GM23338 (cell line): ENCODE data around the gene APP. TPM values are rescaled to one million over a fixed set of nuclear protein-coding genes. Genes with fewer than 3 reads are reported as not detected.

Experiments used
- ATAC-seq: fragments of 200-7000 bp; cut with Tn5 transposase; 3 replicates; pipeline ENCODE4 v1.9.1; 2020
- DNase-seq: peaks from one replicate; pipeline ENCODE4 v3.0.0-alpha.2; 2015; ENCODE audit warnings: low spot score
- H2AFZ ChIP-seq: fragments of 200-600 bp; sonication (generic); 2 replicates; pipeline ENCODE4 v1.8.0; 2016; ENCODE audit warnings: antibody characterized with exemption, mild to moderate bottlenecking, moderate library complexity
- H3F3A ChIP-seq: fragments of 200-600 bp; sonication (generic); replicated peaks from 2 replicates; pipeline ENCODE4 v1.8.0; 2017; ENCODE audit warnings: antibody characterized with exemption, mixed run types, low read depth
- H3K27ac ChIP-seq: fragments of 200-600 bp; sonication (generic); 2 replicates; pipeline ENCODE4 v1.6.1; 2016; ENCODE audit warnings: low read depth
- H3K27me3 ChIP-seq: fragments of 200-600 bp; sonication (generic); 2 replicates; pipeline ENCODE4 v1.8.0; 2016; ENCODE audit warnings: mild to moderate bottlenecking, mixed run types, moderate library complexity; ENCODE audit not compliant: insufficient read depth
- H3K36me3 ChIP-seq: fragments of 200-600 bp; sonication (generic); 2 replicates; pipeline ENCODE4 v1.8.0; 2016; ENCODE audit warnings: mild to moderate bottlenecking; ENCODE audit not compliant: insufficient read depth
- H3K4me1 ChIP-seq: fragments of 200-600 bp; sonication (generic); 2 replicates; pipeline ENCODE4 v1.8.0; 2016; ENCODE audit warnings: mild to moderate bottlenecking, moderate library complexity; ENCODE audit not compliant: insufficient read depth
- H3K4me2 ChIP-seq: fragments of 200-600 bp; sonication (generic); 2 replicates; pipeline ENCODE4 v1.7.1; 2017; ENCODE audit warnings: mixed run types
- H3K4me3 ChIP-seq: fragments of 200-600 bp; sonication (generic); 2 replicates; pipeline ENCODE4 v1.6.1; 2016; ENCODE audit warnings: mixed run types
- H3K79me2 ChIP-seq: fragments of 200-600 bp; sonication (generic); replicated peaks from 2 replicates; pipeline ENCODE4 v1.8.0; 2017; ENCODE audit warnings: mild to moderate bottlenecking; ENCODE audit not compliant: insufficient read depth
- H3K9me2 ChIP-seq: fragments of 200-600 bp; sonication (generic); 2 replicates; pipeline ENCODE4 v1.8.0; 2017; ENCODE audit not compliant: insufficient read depth
- H4K20me1 ChIP-seq: fragments of 200-600 bp; sonication (generic); replicated peaks from 2 replicates; pipeline ENCODE4 v1.8.0; 2017; ENCODE audit warnings: mild to moderate bottlenecking; ENCODE audit not compliant: insufficient read depth
- H3K27ac Mint-ChIP-seq: 2 replicates; pipeline ENCODE4 v1.8.0; 2020; ENCODE audit warnings: inconsistent platforms, mild to moderate bottlenecking, moderate library complexity, mixed read lengths
- H3K27me3 Mint-ChIP-seq: 3 replicates; pipeline ENCODE4 v1.8.0; 2022; ENCODE audit warnings: low read depth, mild to moderate bottlenecking, moderate library complexity, mixed read lengths, inconsistent platforms; ENCODE audit not compliant: insufficient read depth, poor library complexity
- H3K36me3 Mint-ChIP-seq: 3 replicates; pipeline ENCODE4 v1.8.0; 2021; ENCODE audit warnings: low read depth, mild to moderate bottlenecking, inconsistent platforms, moderate library complexity, mixed read lengths
- H3K4me1 Mint-ChIP-seq: 3 replicates; pipeline ENCODE4 v1.8.0; 2020; ENCODE audit warnings: mild to moderate bottlenecking, inconsistent platforms, mixed read lengths
- H3K4me3 Mint-ChIP-seq: 3 replicates; pipeline ENCODE4 v1.8.0; 2021; ENCODE audit warnings: moderate library complexity, mild to moderate bottlenecking, inconsistent platforms, mixed read lengths
- H3K9me3 Mint-ChIP-seq: 3 replicates; pipeline ENCODE4 v1.8.0; 2020; ENCODE audit warnings: moderate library complexity, mild to moderate bottlenecking, inconsistent platforms, mixed read lengths
- CREB1 ChIP-seq: fragments of 250-450 bp; sonication (Bioruptor Pico); IDR thresholded peaks from 2 replicates; pipeline ENCODE4 v1.5.0; 2020; ENCODE audit warnings: low read depth, mild to moderate bottlenecking, moderate library complexity
- EZH2 ChIP-seq: fragments of 200-600 bp; sonication (generic); IDR thresholded peaks from one replicate; pipeline ENCODE4 v1.8.0; 2017; ENCODE audit warnings: antibody characterized with exemption, mild to moderate bottlenecking, low read depth; ENCODE audit not compliant: unreplicated experiment
- EZH2phosphoT487 ChIP-seq: fragments of 200-600 bp; sonication (generic); IDR thresholded peaks from one replicate; pipeline ENCODE4 v1.8.1; 2018; ENCODE audit warnings: antibody characterized with exemption; ENCODE audit not compliant: unreplicated experiment
- JUNB ChIP-seq: IDR thresholded peaks from one replicate; pipeline ENCODE4 v1.6.1; 2016; ENCODE audit warnings: antibody characterized with exemption; ENCODE audit not compliant: unreplicated experiment
- NANOG ChIP-seq: IDR thresholded peaks from 2 replicates; pipeline ENCODE4 v1.6.1; 2016; ENCODE audit warnings: antibody characterized with exemption, borderline replicate concordance
- POLR2AphosphoS5 ChIP-seq: IDR thresholded peaks from 2 replicates; pipeline ENCODE4 v1.6.1; 2016; ENCODE audit warnings: antibody characterized with exemption, low read depth
- REST ChIP-seq: IDR thresholded peaks from one replicate; pipeline ENCODE4 v1.6.1; 2018; ENCODE audit warnings: antibody characterized with exemption; ENCODE audit not compliant: unreplicated experiment
- STAT1 ChIP-seq: IDR thresholded peaks from one replicate; pipeline ENCODE4 v1.6.1; 2016; ENCODE audit warnings: antibody characterized with exemption; ENCODE audit not compliant: unreplicated experiment
- ZNF114 ChIP-seq: fragments of 250-450 bp; sonication (Bioruptor Pico); IDR thresholded peaks from 2 replicates; pipeline ENCODE4 v1.5.0; 2020; ENCODE audit warnings: mild to moderate bottlenecking, moderate library complexity
- ZNF331 ChIP-seq: fragments of 250-450 bp; sonication (Bioruptor Pico); IDR thresholded peaks from 2 replicates; pipeline ENCODE4 v1.5.0; 2020; ENCODE audit warnings: low read depth, mild to moderate bottlenecking, moderate library complexity
- ZNF462 ChIP-seq: fragments of 250-450 bp; sonication (Bioruptor Pico); IDR thresholded peaks from 2 replicates; pipeline ENCODE4 v1.5.0; 2020; ENCODE audit warnings: mild to moderate bottlenecking, moderate library complexity
- polyA plus RNA-seq: library from polyadenylated mRNA; unstranded; fragments of >200 nt; fragmentation: Nextera tagmentation; extraction: Ambion mirVana; gene quantifications from 2 replicates; pipeline ENCODE4 v1.2.1, GENCODE V29; 2016
- total RNA-seq: library from RNA; depleted of rRNA; stranded (reverse); fragments of >200 nt; shearing (Covaris generic); gene quantifications from 2 replicates; pipeline ENCODE4 v1.2.3, GENCODE V29; 2014
- TF ChIP-seq, protein P1 (sequence below), 2 experiments: fragments of 200-600 bp in 1 of 2; sonication (generic) in 1 of 2; conservative IDR thresholded peaks; 2 replicates each; pipeline versions ENCODE4 v1.5.1 to v1.6.1; 2016 to 2017; ENCODE audit warnings: antibody characterized with exemption in 2 of 2, low read depth in 2 of 2, mild to moderate bottlenecking in 2 of 2, moderate library complexity in 1 of 2
- TF ChIP-seq, protein P2 (sequence below): IDR thresholded peaks from 2 replicates; pipeline ENCODE4 v1.6.1; 2016; ENCODE audit warnings: antibody characterized with exemption

Gene APP
- total and polyA plus RNA-seq, 2 experiments from 2014 or later = 69.4 to 444 TPM

DNA sequence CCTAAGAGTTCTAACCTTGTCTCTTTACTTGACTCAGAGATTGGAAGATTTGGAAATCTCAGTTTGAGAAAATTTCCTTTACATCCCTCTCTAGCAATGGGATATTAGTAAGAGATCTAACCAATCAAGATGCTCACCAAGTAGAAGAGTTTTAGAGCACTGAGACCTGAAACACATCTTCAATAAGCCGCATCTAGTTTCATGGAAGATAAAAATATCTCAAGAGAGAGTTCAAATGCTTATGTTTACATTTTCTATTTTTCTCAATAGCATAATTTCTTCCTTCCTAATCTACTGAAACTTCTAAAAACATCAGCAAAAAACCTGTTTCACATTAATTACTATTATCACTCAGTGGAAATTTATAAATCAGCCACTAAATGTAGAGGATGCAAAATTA, 165.1 kb downstream of the APP start:
- Histone ChIP-seq H3K36me3 (peaks cover 7% of the 10 kb centered on the region; the same call in 1 of the 2 replicates), H2AFZ (no peak overlapping the region), H3K27ac (no peak overlapping the region), H3K79me2 (peaks cover 68% of the 10 kb centered on the region), H4K20me1 (peaks cover 4% of the 10 kb centered on the region; the same call in 1 of the 2 replicates), H3K27me3 (no peaks in the 10 kb centered on the region), H3K9me2 (0 out of 2 replicates have a peak, but pooled peaks cover 3% of the 10 kb centered on the region), H3F3A (no peaks in the 10 kb centered on the region), H3K4me2 (no peak overlapping the region), H3K4me1 (peaks cover 37% of the 10 kb centered on the region), H3K4me3 (no peak overlapping the region)
- Mint-ChIP-seq H3K27me3 (peaks cover 10% of the 10 kb centered on the region), H3K4me1 (peaks cover 50% of the 10 kb centered on the region), H3K27ac (no peak overlapping the region), H3K4me3 (no peak overlapping the region), H3K9me3 (no peaks in the 10 kb centered on the region; the same call in 2 of the 3 replicates), H3K36me3 (peaks cover 38% of the 10 kb centered on the region)
- no peak for TF ChIP-seq NANOG
- TF ChIP-seq, protein P1, sequence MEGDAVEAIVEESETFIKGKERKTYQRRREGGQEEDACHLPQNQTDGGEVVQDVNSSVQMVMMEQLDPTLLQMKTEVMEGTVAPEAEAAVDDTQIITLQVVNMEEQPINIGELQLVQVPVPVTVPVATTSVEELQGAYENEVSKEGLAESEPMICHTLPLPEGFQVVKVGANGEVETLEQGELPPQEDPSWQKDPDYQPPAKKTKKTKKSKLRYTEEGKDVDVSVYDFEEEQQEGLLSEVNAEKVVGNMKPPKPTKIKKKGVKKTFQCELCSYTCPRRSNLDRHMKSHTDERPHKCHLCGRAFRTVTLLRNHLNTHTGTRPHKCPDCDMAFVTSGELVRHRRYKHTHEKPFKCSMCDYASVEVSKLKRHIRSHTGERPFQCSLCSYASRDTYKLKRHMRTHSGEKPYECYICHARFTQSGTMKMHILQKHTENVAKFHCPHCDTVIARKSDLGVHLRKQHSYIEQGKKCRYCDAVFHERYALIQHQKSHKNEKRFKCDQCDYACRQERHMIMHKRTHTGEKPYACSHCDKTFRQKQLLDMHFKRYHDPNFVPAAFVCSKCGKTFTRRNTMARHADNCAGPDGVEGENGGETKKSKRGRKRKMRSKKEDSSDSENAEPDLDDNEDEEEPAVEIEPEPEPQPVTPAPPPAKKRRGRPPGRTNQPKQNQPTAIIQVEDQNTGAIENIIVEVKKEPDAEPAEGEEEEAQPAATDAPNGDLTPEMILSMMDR (conservative IDR thresholded peaks at IDR 0.05; ENCODE audit: low read depth in 2 of 2) = no peak
- no peak for TF ChIP-seq ZNF331 (CRISPR knock-in tag)
- TF ChIP-seq EZH2 = no peak
- no peak for TF ChIP-seq ZNF114 (CRISPR knock-in tag)
- TF ChIP-seq EZH2phosphoT487 = no peak
- TF ChIP-seq STAT1 = no peak
- TF ChIP-seq CREB1 (CRISPR knock-in tag) = no peak
- no peak for TF ChIP-seq JUNB
- no peak for TF ChIP-seq POLR2AphosphoS5
- TF ChIP-seq REST = no peak
- TF ChIP-seq, protein P2, sequence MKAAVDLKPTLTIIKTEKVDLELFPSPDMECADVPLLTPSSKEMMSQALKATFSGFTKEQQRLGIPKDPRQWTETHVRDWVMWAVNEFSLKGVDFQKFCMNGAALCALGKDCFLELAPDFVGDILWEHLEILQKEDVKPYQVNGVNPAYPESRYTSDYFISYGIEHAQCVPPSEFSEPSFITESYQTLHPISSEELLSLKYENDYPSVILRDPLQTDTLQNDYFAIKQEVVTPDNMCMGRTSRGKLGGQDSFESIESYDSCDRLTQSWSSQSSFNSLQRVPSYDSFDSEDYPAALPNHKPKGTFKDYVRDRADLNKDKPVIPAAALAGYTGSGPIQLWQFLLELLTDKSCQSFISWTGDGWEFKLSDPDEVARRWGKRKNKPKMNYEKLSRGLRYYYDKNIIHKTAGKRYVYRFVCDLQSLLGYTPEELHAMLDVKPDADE = no peak
- TF ChIP-seq ZNF462 (CRISPR knock-in tag) = no peak
- no peak for DNase-seq
- ATAC-seq = no peak
